HG03175 (cell line): ENCODE results near the gene SLC30A2.
A peak's percentile ranks its signal among the peaks of the same experiment; 100 is the strongest.

Experiments used
- ATAC-seq: cut with Tn5 transposase; IDR thresholded peaks from one replicate; pipeline ENCODE4 v1.9.1; 2021; ENCODE audit warnings: mild to moderate bottlenecking, moderate library complexity; ENCODE audit not compliant: unreplicated experiment

The SLC30A2 gene

DNA sequence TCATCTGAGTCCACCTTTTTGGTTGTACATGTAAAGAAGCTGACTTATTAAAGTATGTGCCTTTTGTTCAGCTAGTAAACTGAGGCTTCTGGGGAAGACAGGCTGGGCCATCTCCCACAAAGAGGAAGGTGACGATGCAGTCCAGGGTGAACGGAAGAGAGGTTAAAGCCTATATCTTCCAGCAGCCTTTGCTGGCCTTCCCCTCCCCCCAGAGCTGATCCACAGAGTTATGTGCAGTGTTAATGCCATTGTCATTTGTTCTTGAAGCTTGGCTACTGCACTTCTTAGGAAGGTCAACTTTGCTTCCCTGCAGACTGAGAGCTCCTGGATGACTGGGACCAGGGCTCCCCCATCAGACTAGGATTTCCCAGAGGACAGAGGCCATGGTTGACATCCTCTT lies 2.2 kb downstream of the SLC30A2 start:
- no peak for ATAC-seq

DNA sequence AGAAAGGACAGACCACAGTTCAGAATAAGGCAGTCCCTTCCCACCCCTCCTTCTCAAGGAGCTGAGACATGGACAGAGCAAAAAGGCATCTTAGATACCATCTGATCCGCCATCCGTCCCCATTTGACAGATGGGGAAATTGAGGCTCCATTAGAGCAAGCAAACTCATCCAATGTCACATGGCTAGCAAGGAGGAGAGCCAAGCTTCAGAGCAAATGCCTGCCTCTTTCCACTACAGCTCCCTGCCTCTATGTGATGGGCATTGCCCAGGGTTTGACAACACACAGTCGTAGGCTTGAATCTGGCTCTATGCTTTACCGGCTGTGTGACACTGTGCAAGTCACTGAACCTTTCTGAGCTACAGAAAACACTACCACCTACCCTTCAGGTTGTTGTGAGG lies 3.9 kb downstream of the SLC30A2 start:
- no peak for ATAC-seq

DNA sequence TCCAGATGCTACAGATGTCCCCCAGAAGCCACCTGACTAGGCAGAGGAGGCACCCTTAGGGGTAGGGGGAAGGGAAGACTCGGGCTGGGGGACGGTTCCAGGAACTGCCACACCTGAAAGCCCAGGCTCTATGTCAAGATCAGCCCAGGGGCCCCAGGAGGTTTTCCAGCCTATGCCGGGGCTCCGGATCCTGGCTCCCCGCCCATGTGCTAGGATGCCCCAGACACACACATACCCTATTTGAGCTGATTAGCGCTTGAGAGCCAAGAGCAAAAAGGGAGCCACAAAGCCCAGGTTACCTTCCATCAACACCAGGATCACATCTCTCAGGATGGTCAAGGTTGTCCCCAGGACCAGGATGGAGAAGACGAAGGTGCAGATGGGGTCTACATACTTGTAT lies 4.5 kb downstream of the SLC30A2 start:
- ATAC-seq: no peak

DNA sequence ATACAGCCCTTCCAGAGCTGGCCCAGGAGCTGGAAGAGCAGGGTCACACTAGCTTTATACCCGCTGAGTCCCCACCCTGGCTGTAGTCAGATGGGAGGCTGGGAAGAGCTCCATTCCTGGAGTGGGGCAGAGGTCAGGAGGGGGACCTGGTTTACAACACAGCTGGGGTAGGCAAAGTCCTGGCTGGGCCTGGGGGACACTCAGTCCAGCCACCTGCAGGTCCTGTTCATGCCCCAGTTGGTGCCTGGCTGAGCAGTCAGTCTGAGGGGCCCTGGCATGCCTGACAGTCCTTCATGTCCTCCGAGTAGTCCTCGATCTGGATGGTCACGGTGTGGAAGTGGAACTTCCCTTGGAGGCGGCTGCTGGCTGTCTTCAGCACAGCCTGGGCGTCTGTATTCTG lies 7.0 kb downstream of the SLC30A2 start:
- ATAC-seq: no peak

DNA sequence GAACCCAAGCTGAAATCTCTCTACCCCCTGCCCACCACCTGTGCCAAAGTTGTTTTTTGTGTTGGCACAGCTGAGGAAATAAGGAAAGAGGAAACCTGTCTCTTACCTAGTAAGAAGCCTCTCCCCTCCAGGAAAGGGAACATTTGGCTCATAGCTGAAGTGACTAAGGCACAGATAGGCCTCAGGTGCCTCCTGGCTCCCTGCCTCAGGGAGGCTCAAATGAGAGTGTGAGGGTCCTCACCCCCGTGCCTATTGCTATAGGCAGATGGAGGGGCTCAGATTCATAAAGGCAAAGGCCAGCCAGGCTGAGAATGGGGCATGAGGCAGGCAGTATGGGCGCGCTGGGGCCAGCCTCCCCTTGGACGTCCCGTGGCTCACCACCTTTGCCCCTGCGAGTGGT lies 7.4 kb downstream of the SLC30A2 start:
- no peak for ATAC-seq

DNA sequence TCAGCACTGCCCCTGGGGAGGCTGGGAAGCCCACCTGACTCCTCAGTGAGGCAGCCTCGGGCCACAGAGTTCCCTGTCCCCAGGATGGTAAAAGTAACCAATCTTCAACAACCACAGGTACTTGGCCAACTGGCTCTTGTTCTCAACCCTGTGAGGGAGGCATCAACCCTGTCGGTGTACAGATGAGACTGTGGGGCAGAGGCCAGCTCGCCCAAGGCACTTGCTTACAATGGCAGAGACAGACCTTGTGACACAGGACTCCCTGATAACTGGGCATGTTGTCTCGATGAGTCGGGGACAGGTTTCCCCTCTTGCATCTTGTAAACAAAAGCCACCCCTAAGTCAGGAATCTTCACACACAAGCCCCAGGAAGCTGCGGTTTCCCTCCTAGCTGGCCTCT lies 8.0 kb downstream of the SLC30A2 start:
- ATAC-seq: no peak

DNA sequence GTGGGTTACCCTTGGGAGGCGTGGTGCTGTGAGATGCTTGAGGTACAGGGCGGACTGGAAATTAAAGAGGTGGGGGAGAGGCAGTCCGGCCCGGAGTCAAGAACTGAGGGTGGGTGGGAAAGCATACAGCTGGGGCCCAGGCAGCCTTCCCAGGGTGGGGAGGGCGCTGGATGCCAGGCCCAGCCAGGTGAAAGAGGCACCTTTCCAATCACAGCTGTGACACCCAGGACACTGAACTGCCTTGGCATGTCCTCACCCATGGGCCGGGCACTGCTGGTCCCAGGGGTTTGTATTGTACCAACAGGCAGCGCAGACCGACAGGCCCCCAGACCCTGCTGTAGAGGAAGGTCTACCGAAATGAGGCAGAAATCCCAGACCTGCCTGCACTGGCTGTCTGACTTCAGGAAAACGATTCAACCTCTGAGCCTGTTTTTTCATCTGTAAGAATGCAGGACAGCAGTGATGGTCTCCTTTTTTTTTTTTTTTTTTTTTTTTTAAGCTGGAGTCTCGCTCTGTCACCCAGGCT lies 9.1 kb downstream of the SLC30A2 start:
- ATAC-seq: no peak

DNA sequence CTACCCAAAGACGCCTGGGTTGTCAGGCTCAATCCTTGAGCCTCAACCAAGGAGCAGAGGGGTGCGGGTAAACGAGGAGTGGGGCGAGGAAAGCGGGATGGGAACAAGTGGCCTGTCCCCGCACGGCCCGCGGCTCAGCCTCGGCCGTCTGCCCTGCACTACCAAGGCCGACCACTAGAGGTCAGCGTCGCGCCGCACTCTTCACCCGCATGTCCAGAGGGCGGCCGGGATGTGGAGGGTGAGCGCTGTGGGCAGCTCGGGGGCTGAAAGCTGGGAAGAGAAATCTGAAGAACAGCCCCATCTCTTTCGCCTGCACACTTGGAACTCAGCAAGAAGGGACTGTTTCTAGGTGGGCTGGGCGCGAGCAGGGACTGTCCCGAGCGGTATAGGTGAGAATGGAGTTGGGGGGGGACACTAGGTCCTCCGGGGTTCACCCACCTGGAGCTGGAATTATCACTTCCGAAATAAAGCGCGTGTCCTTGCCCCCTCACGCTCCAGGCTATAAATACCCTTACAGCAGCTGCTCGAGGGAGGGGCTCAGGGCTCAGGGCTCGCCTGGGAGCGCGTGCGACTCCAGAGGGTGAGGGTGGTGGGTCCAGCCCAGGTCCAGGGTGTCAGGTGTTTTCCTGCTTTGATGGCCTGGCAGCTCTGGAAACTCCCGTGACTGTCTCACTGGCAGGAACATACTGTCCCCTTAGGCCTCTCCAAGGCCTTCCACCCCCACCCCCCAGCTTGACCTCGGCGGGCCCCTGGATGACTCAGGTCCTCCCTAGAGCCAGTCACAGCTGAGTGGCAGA lies 9.8 kb downstream of the SLC30A2 start:
- peak; percentile 60 for ATAC-seq

DNA sequence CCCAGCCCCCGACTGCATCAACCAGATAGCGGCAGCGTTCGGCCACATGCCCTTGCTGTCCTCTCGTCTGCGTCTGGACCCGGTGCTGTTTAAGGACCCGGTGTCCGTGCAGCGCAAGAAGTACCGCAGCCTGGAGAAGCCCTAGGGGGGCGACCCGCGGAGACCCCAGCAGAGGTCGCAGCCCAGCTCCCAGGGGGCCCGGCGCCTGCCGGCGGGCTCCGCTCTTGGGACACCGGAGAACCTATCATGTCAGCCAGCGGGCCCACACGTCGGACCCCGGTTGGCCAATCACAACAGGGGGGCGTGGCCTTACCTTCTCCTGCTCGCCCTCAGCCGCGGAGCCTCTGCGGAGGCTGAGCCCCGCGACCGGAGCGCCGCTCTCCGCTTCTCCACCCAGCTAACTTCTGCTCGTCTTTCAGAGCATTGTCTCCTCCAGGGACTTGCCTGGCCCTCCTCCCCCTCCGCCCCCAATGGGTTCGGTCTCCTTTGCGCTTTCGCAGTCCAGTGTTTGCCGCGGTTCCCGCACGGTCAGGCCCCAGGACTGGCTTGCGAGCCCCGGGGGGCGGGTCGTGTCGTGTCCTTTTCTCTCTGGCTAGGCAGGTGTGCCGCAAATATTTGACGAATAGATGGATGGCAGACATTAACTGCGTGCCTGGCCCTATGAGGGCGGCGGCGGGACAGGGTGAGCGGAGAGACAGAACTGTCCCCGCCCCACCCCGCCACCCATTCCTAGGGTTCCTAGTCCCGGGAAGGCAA lies 10.5 kb downstream of the SLC30A2 start:
- peak; percentile 92 for ATAC-seq

DNA sequence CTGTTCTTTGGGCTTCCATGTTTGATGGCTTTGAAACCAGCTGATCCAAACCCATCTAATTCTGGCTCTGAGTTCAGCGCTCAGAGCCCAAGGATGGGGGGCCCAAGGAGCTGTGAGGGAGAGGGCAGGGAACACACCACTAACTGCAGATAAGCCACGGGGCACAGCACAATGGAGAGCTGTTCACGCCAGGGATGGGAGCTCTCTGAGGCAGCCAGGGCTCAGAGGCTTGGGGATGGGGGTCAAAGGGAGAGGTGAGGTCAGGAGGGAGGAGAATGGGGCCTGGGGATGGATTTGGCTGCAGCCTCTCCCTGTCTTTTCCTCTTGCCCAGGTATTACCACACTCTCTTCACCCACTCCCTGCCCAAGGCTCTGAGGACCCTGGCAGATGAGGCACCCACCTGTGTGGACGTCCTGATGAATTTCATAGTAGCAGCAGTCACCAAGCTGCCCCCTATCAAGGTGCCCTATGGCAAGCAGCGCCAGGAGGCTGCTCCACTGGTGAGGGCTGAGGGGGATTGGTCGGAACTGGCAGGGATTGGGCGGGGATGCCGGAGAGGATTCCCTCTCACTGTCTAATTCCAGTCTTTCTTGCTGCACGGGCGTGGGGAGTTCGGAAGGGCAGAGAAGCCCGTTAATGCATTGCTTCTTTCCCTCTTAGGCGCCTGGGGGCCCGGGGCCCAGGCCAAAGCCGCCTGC lies 11.3 kb downstream of the SLC30A2 start:
- ATAC-seq: no peak

DNA sequence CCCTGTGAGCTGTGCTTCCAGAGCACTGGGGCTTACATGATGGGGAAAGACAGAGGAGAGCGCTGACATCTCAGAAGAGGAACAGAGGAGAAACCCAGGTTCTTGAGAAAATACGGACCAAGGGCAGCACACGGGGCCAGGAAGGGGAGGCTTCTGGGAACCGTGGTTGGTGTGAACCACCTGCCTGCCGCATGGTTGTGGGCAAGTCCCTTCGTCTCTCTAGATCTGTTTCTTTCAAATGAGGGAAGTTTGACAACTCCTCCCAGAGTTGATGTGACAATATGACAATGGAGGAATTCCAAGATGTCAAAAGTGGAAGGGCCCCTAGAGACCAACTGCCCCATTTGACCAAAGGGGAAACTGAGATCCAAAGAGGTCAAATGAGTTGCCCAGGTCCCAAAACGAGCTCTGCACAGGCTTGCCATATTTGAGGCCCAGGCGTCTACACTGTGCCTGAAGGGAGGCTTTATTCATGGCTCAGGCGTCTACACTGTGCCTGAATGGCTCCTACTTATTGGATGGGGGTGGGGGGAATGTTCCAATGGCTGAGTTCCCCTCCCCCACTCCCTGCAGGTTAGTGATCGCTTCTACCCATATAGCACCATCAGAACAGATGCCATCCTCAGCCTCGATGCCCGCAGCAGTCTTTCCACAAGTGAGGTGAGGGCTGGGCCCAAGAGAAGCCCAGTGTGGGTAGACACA lies 13.1 kb downstream of the SLC30A2 start:
- ATAC-seq: no peak

DNA sequence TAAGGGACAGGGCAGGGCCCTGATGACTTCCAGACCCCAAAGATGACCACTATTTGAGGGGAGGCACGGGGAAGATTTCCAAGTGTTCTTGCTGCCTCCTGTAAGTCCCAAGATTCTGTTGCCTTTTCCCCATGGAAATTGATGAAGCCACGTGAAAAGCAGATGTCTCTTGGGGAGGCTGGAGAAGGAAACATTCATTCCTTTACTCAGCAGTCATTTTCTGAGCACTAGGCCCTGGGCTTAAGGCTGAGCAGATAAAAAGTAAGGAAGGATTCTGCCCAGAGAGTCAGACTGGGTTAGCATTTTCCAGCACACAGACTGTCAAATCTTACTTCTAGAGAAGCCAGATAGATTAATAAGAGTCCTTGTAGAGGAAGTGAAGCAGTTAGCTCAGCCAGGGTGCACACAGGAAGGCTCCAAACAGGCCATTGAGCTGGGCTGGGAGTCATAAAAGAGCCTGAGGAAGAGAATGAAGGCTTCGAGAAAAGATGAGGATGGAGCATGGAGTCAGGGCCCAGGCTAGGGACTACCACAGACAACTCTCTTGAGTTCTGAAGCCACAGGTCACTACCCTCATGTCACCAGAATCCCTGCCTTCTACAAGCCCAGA lies 14.2 kb downstream of the SLC30A2 start:
- ATAC-seq: no peak

DNA sequence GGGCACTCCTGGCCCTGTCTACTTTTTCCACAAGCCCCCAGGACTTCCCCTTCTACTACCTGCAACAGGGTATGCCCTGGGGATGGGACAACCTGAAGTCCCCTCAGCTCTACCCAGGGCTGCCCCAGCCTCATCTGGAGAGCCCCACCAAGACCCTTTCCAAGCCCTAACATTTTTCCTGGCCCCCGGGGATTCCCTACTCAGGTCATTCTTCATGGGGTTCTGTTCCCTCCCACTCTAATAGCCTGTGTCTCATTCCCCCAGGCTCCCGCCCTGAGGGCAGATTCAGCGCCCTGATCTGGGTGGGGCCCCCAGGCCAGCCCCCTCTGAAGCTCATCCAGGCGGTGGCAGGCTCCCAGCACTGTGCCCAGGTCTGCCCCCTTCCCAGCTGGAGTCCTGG lies 14.7 kb downstream of the SLC30A2 start:
- no peak for ATAC-seq

DNA sequence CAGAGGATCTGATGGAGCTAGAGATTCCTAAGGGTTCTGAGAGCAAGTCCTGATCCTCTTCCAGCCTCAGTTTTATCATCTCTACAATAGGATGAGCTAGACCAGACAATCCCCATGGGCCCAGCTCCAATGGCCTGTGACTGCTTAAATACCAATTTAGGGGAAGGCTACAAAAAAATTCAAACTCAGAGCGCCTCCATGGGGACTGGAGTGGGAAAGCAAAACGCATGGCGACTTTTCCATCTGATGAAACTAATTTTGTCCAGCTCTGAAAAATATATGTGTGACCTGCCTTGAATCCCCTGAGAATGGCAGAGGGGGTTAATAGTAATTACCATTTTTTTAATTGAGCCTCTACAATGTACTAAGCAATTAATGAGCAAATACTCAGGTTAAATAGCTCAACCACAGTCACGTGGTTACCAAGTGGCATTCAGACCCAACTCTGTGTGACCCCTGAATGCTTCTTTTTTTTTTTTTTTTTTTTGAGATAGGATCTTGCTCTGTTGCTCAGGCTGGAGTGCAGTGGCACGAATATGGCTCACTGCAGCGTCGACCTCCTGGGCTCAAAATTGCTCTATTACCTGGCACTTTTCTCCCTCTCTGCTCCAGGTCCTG lies 15.9 kb downstream of the SLC30A2 start:
- no peak for ATAC-seq

DNA sequence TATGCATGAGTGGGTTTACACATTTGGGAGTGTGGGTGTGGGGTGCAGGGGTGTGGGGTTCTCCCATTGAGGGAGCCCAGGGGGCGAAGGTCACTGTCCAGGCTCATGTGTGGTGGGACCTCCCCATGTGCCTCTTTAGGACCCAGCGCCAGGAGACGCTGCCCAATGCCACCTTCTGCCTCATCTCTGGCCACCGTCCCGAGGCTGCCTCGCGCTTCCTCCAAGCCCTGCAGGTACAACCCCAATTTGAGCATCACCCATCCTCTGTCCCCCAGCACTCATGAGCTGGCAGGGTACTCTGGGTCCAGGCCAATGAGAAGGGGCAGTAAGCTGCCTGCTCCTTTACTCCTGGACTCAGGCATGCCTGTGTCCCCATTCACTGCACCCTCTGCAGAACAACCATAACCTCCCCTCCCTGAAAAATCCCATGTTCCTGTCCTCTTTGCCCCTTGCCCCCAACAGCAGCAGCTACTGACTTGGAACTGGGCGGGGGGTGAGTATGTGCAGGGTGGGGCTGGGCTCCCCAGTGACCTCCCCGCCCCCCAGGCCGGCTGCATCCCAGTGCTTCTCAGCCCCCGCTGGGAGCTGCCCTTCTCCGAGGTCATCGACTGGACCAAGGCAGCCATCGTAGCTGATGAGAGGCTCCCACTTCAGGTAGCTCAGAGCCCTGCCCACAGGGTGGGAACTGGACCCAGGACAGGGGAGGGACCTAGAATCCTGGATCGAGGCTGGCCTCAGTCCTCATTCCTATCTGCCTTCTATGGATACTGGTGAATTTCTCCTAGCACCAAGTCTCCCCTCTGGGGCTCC lies 16.7 kb downstream of the SLC30A2 start:
- no peak for ATAC-seq

DNA sequence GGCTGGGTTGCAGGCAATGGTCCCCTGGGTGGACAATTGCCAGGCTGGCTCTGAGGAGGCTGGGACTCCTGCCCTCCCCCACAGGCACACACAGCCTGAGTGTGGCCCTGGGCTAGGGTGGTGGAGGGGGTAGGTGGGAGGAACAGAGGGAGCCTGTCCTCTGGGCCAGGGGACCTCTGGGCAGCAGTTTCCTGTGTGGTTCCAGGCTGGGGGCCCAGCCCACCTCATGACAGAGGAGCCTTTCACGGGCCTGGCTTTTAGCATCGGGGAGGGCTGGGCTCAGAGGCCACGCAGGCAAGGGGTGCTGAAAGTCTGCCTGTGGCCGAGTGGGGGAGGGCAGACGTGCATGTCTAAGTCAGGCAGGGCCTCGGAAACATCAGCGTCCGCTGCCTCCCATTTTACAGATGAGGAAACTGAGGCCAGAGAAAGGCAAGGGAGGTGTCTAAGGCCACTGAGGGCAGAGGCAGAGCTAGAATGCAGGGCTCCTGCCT lies 17.4 kb downstream of the SLC30A2 start:
- ATAC-seq: no peak

DNA sequence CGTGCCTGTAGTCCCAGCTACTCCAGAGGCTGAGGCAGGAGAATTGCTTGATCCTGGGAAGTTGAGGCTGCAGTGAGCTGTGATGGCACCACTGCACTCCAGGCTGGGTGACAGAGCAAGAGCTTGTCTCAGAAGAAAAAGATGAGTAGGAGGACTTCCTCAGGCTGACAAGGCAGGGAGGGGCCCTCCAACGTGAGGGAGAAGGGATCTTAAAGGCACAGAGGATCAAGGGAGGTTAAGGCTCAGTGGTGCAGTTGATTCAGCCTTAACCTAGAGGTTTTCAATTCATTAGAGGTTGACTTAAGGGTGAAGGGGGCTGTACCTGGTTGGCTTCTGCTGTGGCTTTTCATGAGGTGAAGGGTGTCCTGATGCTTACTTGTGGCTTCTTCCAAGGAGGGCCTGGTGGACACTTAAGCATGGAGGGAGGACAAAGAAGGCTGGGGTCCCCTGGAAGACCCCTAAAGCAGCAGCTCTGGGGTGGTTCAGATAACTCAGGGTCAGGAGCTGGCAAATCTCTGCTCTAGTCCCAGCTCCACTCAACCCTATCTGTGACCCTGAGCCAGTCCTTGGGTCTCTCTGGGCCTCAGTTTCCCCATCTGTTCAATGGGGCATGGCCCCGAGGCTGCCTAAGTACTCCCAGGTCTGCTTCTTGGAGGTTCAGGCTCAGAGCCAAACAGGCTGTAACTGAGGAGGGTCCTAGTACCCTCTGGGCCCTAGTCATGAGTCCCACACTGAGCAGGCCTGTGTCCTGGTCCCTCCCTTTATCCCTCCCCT lies 18.0 kb downstream of the SLC30A2 start:
- ATAC-seq: no peak

DNA sequence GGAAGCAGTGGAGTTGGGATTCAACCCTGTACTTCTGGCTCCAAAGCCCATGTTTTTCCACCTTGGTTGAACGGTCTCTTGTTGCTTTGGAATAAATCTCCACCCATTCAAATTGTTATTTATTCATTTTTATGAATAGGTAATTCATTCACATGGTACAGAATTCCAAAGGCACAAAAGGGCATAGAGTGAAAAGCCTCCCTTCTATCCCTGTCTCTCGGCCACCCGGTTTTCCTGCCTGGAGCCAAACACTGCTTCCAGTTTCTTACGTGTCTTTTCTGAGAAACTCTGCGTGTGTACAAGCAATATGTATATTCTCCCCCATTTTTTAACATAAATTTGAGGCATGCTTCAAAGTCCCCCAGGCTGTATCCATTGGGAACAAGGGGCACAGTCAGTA lies 20.4 kb downstream of the SLC30A2 start:
- ATAC-seq: no peak
